ENCODE results near the gene ZBTB20.

- no peak for TF ChIP-seq EZH2phosphoT487 (IDR thresholded peaks at IDR 0.05; ENCODE audit: borderline replicate concordance, low read length)
- TF ChIP-seq CTCF (IDR thresholded peaks at IDR 0.05; ENCODE audit: low read depth, low read length, poor library complexity, severe bottlenecking): no peak
Observed at GRCh38 chr3:114939920-114940319, 207.2 kb downstream of the ZBTB20 start.
